ENCODE results near the gene MACROD2.

DNA sequence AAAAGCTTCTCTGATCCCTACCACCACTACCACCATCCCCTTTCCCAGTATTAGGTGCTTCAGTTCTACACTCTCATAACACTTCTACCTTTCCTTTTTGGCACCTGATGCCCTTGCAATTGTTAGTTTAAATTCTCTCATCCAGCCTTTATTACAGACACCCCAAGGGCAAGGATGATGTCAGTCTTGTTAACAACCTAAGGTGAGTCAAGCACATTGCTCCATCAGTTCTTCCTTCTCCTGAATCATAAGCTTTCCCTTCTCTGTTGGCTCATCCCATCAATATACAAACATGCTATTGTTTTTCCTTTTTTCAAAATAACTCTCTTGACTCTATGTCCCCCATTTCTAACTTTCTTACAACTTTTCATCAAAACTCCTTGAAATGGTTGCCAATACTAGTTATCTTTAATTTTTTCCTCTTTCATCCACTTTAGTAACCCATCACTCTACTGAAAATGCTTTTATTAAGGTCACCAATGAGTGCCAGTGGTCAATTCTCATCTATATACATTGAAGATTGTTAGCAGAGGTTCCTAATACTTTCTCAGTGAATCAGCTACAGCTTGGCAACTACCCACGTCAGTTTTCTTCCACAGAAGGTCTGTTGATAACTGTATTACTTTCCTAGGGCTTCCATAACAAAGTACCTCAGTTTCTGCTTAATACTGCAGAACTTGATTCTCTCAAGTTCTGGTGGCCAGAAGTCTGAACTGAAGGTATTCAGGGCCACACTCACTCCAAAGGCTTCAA lies 439.2 kb downstream of the MACROD2 start:
- TF ChIP-seq, protein P1, sequence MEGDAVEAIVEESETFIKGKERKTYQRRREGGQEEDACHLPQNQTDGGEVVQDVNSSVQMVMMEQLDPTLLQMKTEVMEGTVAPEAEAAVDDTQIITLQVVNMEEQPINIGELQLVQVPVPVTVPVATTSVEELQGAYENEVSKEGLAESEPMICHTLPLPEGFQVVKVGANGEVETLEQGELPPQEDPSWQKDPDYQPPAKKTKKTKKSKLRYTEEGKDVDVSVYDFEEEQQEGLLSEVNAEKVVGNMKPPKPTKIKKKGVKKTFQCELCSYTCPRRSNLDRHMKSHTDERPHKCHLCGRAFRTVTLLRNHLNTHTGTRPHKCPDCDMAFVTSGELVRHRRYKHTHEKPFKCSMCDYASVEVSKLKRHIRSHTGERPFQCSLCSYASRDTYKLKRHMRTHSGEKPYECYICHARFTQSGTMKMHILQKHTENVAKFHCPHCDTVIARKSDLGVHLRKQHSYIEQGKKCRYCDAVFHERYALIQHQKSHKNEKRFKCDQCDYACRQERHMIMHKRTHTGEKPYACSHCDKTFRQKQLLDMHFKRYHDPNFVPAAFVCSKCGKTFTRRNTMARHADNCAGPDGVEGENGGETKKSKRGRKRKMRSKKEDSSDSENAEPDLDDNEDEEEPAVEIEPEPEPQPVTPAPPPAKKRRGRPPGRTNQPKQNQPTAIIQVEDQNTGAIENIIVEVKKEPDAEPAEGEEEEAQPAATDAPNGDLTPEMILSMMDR (IDR thresholded peaks at IDR 0.05): no peak
- TF ChIP-seq POLR2A (IDR thresholded peaks at IDR 0.05): no peak

Data from body of pancreas (tissue), 4 donors.